GM21526 (cell line): Measurements from ENCODE around the gene MYLIP.
A peak's percentile ranks its signal among the peaks of the same experiment; 100 is the strongest.

Source experiments
- ATAC-seq: cut with Tn5 transposase; IDR thresholded peaks from one replicate; pipeline ENCODE4 v1.9.1; 2021; ENCODE audit warnings: moderate library complexity; ENCODE audit not compliant: unreplicated experiment, low FRiP score

MYLIP gene

DNA sequence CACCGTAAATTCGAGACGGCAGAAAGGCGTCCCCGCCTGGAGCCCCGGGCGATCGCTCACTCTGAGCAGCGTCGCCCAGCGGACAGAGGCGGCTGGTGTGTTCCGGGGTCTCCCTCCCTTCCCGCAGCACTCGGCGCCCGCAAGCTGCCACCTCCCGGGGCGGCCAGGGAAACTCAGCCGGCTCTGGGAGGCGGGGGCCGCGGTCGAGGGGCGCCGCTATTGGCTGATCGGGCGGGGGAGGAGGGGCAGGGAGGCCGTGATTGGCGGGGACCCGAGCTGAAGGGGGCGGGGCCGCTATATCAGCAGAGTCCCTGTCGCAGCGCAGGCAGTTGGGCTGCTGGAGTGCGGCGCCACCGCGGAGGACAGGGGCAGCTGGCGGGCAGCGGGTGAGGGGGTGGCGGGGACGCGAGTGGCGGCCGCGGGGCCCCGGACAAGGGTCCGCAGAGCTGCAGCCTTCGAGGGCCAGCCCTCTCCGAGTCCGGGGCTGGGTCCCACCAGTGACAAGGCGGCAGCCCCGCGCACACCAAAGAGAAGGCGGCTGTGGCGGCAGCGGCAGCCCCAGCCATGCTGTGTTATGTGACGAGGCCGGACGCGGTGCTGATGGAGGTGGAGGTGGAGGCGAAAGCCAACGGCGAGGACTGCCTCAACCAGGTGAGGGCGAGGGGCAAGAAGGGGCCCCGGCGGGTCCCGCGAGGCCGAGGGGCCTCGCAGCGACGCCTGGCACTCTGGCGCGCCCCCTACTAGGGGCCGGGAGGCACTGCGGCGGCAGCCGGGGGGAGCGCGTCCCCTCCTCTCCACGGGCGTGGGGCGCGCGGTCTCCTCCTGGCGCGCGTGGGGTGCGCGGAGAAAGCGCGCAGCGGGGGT is at the start of gene MYLIP:
TSS of gene MYLIP (plus strand) at position 328 of the 864 bp plus-strand sequence. CDS start at position 565, 237 bp downstream.
- peak; percentile 64 for ATAC-seq

DNA sequence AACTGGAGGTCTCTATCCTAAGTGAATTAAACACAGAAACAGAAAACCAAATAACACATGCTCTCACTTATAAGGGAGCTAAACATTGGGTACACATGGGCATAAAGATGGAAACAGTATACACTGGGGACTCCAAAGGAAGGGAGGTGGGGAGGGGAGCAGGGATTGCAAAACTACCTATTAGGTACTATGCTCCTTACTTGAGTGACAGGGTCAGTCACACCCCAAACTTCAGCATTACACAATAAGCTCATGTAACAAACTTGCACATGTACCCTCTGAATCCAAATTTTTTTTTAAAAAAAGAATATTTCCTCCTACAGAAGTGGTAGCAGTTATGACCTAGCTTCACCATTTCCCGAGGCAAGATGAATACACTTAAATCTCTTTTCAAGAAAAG is 49.5 kb upstream of the MYLIP start:
- ATAC-seq: no peak

DNA sequence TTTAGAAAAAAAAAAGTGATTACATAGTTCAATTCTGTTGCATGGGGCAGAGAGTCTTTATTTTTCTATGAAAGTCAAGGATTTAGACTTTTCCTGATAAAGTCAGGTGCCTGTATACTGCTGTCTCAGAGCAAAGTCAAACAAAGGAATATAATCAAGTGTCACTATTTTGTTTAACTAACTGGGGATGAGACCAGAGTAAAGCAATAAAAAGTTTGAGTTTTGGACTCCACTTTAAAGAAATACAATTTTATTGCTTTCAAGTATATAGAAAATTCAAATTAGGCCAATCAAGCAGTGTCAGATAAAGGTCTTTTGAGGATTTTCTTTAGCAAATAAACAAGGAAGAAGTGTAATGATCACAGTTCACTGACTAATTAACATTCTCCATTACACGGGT is 48.7 kb upstream of the MYLIP start:
- no peak for ATAC-seq

DNA sequence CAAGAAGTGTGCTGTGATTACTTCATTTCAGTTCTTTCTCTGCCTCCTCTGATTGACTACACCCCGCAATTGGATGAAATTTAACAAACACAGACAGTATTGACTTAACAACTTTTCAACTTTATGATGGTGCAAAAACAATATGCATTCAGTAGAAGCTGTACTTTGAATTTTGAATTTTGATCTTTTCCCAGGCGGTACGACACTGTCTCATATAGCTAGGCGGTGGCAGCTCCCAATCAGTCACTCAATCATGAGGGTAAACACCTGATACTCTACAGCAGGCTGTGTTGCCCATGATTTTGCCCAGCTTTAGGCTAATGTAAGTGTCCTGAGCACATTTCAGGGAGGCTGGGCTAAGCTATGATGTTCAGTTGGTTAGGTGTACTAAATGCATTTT is 47.6 kb upstream of the MYLIP start:
- ATAC-seq: no peak

DNA sequence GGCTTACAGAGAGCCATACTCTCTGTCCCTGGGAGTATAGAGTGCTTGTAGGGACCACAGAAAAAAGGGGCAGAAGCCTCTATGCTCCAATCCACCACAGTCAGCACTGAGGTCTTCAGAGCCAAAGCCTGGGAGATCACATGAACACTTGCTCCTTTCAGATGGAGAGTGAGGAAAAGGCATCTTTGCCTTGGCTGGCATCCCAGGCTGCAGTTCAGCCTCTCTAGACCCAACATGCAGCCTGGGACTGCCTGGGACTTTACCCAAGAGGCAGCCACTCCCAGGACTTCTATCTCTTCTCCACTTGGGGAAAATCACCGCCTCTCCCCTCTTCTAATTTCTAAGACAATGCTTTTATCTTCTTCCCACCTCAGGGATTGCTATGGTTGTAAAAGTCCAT is 46.5 kb upstream of the MYLIP start:
- ATAC-seq: no peak

DNA sequence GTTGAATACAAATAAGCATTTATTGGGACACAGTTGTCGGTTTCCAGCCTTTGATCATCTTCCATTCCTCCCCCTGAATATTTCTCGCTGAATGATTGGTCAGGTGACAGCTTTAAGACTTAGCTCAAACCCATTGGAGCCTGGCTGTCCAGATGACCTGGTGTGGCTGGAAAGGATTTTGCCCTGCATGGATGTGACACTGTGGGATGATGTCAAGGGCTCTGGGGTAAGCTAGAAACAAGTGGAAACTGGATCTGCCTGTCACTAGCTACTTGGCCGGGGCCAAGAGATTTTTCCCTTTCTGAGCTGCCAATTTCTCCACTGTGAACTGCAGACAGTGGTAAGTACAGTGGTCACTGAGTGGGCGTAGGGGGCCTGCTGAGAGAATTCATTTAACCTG is 41.9 kb upstream of the MYLIP start:
- ATAC-seq: no peak

DNA sequence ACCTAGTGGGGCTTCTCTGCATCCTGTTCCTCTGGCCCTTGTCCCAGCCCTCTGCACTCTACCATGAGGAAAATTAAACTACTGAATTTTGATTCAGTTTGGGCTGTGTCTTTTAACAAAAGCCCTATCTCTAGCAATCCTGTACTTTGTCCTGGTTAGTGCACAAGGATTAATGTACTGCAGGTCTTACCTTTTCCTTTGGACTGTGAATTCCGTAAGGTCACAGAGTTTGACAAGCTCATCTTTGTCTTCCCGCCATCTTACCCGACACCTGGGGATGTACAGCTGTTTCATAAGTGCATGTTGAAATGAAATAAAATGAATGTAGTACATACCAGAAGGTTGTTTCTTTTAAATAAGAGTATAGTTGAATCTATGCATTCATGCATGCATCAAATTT is 41.5 kb upstream of the MYLIP start:
- no peak for ATAC-seq

DNA sequence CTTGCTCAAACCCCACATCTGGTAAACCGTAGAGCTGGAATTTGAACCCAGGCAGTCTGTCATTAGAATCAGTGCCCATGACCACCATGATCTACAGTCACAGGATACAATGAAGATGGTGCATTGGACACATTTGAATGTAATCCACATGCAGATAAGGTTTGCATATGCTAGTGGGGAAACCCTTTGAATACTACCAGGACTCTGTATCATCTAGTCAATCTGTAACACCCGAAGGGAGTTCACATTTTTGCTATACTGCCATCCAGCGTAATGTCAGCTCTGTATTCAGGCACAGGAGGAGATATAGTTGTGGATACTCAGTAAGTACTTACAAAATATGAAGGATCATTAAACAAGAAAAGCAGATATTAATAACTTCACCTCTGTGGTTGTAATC is 40.5 kb upstream of the MYLIP start:
- ATAC-seq: no peak

DNA sequence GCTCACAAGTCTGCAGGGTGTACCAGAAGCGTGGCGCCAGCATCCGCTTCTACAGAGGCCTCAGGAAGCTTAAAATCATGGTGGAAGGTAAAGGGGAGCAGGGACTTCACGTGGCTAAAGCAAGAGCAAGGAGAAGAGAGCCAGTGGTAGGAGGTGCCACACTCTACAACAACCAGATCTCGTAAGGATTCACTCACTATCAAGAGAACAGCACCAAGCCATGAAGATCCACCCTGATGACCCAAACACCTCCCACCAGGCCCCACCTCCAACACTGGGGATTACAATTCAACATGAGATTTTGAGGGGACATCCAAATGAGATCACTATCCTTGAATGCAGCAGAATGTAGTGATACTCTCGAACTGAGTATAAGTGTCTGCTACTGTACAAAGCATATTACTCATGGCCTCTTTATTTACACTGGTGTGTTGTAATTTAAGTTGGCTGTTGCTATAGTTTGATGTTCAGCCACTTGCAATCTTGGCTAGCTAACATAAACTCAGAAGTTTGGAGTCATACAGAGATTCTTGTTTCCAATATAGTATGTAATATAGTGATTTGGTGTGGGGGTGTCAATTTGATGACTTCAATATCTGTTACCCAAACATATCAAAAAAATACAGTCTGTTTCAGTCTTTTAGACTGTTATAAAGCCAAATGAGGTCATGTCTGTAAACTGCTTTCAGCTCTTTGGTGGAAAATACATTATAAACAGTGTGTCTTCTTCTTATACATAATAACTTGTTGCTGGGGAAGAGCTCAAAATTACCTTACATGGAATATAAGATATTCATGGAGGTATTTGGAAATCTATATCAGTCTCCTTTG is 39.4 kb upstream of the MYLIP start:
- no peak for ATAC-seq

DNA sequence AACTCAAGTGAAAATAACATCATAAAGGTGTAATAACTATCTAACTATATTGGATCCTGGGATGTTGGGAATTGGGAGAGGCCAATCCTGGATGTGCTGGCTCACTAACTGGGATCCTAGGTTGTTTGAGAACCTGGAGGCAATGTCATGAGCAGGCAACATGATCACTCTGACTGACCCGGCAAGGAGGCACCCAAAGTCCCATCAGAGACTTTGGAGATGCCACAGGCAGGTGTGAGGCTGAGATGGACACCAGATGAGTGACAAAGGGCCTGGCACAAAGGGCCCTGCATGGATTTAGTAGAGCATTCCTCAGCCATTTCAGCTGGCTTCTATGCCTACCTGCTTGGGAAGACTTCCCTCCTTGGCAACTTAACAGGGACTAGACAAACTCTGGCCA is 38.4 kb upstream of the MYLIP start:
- no peak for ATAC-seq

DNA sequence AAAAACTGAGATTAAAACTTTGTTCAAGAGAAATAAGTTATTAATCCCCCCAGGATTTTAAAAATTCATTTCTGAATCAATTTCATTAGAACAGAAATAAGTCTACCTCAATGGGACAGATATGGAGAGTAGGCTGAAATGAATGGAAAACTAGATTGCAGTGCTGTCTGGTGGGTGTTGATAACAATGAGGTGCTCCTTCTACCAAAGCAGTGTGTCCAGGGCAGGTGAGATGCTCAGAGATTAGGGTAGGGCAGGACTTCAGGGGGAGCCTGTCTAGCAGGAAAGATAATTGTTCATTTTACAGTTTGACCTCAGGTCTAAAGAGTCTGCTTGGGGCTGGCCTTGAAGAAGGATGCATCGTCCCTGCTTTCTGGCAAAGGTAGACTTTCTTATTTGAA is 38.0 kb upstream of the MYLIP start:
- ATAC-seq: no peak

DNA sequence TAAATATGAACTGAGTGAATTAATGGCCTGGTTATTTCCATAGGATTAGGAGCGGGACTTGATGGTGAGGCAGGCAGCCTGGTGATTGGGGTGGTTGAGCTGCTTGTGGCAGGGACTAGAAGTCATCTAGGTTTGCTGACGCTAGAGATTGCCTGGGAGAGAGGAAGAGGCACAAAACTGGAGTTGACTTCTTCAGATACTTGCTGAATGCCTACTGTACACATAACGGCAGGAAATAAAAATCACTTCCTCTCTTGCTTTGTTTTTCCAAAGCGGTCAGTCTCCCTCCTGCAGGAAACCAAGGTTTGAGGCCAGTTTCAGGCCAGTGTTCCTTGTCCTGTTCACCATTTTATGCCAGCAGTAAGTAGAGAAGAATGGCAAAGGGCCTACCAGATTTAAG is 36.7 kb upstream of the MYLIP start:
- no peak for ATAC-seq

DNA sequence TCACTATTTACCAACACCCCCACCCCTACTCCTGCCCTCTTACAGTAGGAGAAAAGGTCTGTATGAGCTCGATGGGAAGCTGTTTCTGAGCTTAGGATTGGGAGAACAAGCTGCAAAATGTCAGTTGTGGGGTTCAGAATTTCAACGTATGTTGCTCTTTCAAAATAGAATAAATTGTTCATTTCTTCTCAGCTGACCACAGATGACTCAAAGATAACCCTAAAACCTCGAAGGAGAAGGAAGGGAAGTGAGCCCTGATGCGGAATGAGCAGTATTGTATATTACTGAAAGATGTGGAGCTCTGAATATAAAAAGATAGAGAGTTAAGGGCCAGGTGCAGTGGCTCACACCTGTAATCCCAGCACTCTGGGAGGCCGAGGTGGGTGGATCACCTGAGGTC is 35.9 kb upstream of the MYLIP start:
- no peak for ATAC-seq

DNA sequence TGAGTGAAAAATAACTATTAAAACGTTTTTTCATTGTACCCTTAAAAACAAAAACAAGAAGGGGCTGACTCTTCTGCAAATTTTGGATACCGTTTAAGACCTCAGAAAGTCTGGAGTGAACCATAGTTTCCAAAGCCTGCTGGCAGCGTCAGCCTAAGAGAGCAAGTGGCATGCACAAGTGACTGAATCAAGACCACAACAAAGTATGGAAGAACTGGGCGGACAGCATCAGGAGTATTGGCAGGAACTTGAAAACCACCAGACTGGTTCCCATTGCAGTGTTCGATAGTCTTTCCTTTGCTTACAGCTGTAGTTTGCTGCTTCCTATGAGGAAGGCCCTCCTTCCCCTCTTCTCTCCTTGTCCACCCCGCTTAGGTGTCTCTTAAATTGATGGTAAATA is 33.7 kb upstream of the MYLIP start:
- ATAC-seq: no peak

DNA sequence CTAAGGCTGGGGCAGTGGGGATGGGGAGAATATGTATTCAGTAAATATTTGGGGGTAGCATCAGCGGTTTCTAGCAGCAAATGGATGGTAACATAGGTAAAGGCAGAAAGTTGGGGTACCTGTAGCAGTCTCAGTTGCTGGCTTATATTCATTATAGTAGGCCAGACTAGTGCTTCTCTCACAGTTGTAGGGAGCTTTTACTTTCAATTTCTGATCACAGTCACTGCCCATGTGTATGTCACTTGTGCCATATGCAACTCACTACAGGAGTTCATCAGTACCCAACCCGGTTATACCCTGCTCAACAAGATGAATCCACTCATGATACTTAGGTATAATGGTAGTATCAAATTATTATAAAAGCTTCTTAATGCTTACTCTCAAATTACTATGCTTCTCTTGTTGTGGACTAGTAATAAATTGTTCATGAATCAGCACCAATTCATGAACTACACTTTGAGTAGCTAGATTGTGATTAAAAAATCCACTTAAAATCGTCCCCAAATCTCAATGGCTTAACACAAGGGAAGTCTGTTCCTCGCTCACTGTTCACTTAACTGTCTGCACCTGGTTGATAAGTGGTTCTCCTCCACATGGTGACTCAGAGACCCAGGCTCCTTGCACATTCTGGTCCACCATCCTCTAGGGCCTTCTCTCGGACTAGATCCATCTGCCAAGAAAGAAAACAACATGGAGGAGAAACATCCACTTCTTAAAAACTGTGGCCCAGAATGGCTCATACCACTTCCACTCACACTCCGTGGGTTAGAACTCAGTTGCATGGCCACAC is 31.3 kb upstream of the MYLIP start:
- no peak for ATAC-seq

DNA sequence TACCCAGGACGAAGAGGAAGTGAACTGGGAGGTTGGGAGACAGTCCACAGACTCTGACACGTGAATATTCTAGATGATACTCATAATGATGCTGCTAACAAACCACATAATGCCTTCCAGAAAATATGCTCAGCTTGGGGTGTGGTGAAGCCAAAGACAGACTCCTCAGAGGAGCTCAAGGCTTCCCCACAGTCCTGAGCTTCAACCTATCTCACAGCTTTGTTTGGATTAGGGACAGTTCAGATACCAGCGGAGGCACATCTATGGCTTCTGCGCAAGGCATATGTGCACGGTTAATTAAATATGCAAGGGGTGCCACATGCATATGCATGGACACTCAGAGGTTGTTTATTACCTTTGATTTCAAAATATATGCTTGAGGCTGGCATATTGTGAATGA is 30.7 kb upstream of the MYLIP start:
- ATAC-seq: no peak

DNA sequence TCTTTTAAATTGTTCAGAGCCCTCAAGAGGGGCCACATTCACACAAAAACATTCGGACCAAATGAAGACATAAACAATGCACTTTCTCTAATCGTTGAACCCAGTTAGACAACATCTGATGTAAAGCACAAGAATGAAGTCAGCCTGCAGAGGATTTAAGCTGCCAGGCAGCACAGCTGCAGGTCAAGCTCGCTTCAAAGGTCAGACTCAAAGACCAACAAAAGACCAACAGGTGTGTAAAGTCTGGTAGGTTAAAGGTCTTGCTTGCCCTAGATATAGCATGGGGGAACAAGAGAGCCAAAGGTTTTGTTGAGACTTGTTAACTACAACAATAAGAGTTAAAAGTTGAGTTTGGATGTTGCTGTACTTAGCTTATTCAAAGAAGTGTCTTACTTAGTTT is 26.7 kb upstream of the MYLIP start:
- no peak for ATAC-seq

DNA sequence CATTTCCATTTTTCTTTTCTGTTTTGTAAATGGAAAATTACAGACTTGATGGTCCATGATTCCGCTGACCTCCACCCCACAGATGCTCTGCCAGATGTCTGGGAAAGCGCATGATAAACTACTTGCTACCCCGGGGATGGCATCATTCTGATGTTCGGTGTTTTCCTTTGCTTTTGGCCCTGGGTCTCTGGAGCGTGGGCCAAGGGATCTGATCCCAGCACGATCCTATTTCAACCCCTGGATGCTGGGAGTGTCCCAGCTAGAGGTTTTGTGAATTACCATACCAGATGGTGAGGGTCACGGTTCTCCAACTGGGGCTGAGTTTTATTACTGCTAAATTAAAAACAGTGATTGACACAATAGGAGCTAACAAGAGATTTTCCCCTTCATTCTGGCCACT is 25.2 kb upstream of the MYLIP start:
- no peak for ATAC-seq

DNA sequence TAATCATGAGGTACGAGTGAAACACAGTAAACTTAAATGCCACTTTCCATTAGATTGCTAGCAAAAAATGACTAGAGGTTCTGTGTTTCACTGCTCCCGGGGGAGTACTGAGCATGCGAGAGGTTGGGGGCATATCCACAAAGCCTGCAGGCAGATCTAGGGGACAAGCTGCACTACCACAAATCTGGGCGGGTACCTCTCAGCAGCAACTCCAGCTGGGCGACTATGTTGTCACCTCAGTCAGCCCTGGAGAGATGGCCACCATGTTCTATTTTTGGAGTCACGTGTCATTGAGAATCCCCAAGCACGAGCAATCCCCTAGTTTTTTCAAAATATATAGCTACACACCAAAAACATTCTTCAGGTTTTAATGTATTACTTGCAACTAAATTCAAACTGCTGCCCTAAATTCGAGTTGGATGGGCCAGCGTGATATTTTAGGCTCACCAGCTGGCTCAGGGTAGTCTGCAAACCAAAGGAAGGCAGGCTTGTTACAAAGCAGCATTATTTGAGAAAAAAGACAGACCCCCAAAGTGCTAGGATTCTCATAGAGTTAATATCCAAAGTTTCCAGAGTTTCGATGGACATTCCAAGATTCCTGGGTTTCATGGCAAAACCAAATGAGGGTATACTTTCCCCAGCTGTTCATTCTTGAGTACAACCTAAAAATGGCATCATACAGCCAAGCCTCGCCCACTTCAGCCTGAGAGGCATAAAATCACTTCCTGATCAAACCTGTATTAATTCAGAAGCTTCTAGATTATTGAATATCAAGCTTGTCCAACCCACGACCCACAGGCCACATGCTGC is 24.1 kb upstream of the MYLIP start:
- ATAC-seq: no peak

DNA sequence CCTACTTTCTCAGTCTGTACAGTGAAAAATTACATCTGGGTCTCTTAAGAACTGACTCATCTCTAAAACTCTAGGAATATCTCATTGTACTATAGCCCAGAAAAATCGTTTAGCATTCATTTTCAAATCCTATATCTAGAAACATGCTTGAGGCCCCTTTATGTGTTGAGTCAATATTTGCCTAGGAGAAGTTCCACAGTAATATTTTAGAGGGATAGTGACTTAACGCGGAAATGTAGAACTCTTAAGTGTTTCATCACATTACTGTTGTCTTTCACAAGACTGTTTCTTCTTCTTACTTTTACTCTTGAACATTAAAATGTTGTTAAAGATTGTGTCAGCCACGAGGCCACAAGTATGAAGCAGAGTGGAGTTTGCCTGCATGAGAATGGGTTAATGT is 23.0 kb upstream of the MYLIP start:
- no peak for ATAC-seq
